Upper lobe of left lung (tissue), 6 donors: ENCODE measurements around the gene ASTE1. TPM values are rescaled to one million over a fixed set of nuclear protein-coding genes. Genes with fewer than 3 reads are reported as not detected.
"Not testable (repeated sequence)": the region's sequence is repeated elsewhere in the genome, so short reads cannot be mapped to it uniquely, and the experiment has no call there.

Source experiments
- ATAC-seq, 2 donors: fragments of 200-7000 bp; cut with Tn5 transposase; one replicate each; pipeline ENCODE4 v1.9.1; 2022; ENCODE audit warnings: mild to moderate bottlenecking in 2 of 2, moderate library complexity in 2 of 2; ENCODE audit not compliant: low FRiP score in 2 of 2
- DNase-seq, 2 donors: peaks; one replicate each; pipeline ENCODE4 v3.0.0-alpha.2; 2019 to 2020
- H3K27ac ChIP-seq, 4 donors: fragments of 200-600 bp; sonication (generic); one replicate each; pipeline ENCODE4 v1.5.1; 2016 to 2019
- H3K27me3 ChIP-seq, 4 donors: fragments of 200-600 bp; sonication (generic); one replicate each; pipeline ENCODE4 v1.5.1; 2017 to 2019
- H3K36me3 ChIP-seq, 4 donors: fragments of 200-600 bp; sonication (generic); one replicate each; pipeline ENCODE4 v1.5.1; 2016 to 2019
- H3K4me1 ChIP-seq, 4 donors: fragments of 200-600 bp; sonication (generic); one replicate each; pipeline ENCODE4 v1.5.1; 2018 to 2019
- H3K4me3 ChIP-seq, 4 donors: fragments of 200-600 bp; sonication (generic); one replicate each; pipeline ENCODE4 v1.5.1; 2017 to 2019; ENCODE audit warnings: mild to moderate bottlenecking in 2 of 4, moderate library complexity in 1 of 4
- H3K9me3 ChIP-seq, 4 donors: fragments of 200-600 bp; sonication (generic); one replicate each; pipeline ENCODE4 v1.5.1; 2018 to 2019
- EP300 ChIP-seq, 4 donors: sonication (generic); formaldehyde crosslinking; IDR thresholded peaks; one replicate each; pipeline ENCODE4 v1.5.1; 2017; ENCODE audit warnings: antibody characterized with exemption in 4 of 4, control low read depth in 2 of 4
- POLR2A ChIP-seq, 4 donors: fragments of 450-650 bp; IDR thresholded peaks; one replicate each; pipeline ENCODE4 v1.5.1; 2016 to 2017; ENCODE audit warnings: antibody characterized with exemption in 4 of 4, mild to moderate bottlenecking in 2 of 4
- POLR2AphosphoS5 ChIP-seq, 2 donors: sonication (generic); formaldehyde crosslinking; IDR thresholded peaks; one replicate each; pipeline ENCODE4 v1.5.1; 2017; ENCODE audit warnings: antibody characterized with exemption in 2 of 2
- WGBS, 2 donors: methylation state at CpG; one replicate each; pipeline ENCODE4 v1.1.5; 2017 to 2018; 5-methylcytosine and 5-hydroxymethylcytosine counted together
- total RNA-seq, 6 donors: library from RNA; depleted of rRNA in 4 of 6; stranded (reverse); fragments of >200 nt in 4 of 6; gene quantifications; one replicate each; pipeline versions ENCODE4 v1.1.0 to v1.2.1, GENCODE V29; 2016 to 2021
- TF ChIP-seq, protein P1 (sequence below), 6 experiments: fragments of 450-650 bp in 4 of 6; fragments of 200-600 bp in 2 of 6; sonication (generic) in 2 of 6; IDR thresholded peaks; one replicate each; pipeline ENCODE4 v1.5.1; 2016 to 2019; ENCODE audit warnings: antibody characterized with exemption in 6 of 6
- donor health status: DM: no; HTN: no; CAD: no; lungs with moderate emphysema.
- donor health status: DM: no; HTN: yes; CAD: no; lungs with severe emphysema.

ASTE1 gene
- total RNA-seq, 6 donors from 2014 or later: 0.67 to 6.8 (median 6.2) TPM

DNA sequence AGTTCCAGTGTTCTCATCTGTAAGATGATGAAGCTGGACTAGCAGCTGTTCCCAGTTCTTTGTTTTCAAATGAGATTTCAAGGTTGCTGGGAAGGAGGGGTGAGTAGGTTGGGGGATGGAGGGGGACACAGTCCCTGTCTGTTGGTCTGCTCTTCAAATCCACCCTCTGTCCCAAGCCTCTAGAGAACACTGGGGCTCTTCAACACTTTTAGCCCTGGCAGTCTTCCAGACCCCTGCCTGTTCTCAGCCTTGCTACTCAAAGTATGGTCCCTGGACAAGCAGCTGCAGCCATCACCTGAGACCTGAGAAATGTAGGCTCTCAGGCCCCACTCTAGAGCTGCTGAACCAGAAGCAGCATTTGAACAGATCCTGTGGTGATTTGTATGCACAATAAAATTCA lies 41.4 kb upstream of the ASTE1 start:
- H3K27me3 ChIP-seq: no peaks in the 10 kb centered on the region
- no peak for TF ChIP-seq POLR2AphosphoS5 (IDR thresholded peaks at IDR 0.05)
- no peak for TF ChIP-seq EP300 (IDR thresholded peaks at IDR 0.05)
- TF ChIP-seq, protein P1, sequence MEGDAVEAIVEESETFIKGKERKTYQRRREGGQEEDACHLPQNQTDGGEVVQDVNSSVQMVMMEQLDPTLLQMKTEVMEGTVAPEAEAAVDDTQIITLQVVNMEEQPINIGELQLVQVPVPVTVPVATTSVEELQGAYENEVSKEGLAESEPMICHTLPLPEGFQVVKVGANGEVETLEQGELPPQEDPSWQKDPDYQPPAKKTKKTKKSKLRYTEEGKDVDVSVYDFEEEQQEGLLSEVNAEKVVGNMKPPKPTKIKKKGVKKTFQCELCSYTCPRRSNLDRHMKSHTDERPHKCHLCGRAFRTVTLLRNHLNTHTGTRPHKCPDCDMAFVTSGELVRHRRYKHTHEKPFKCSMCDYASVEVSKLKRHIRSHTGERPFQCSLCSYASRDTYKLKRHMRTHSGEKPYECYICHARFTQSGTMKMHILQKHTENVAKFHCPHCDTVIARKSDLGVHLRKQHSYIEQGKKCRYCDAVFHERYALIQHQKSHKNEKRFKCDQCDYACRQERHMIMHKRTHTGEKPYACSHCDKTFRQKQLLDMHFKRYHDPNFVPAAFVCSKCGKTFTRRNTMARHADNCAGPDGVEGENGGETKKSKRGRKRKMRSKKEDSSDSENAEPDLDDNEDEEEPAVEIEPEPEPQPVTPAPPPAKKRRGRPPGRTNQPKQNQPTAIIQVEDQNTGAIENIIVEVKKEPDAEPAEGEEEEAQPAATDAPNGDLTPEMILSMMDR (IDR thresholded peaks at IDR 0.05): no peak
- no peak for TF ChIP-seq POLR2A (IDR thresholded peaks at IDR 0.05)
- DNase-seq (no peak), ATAC-seq (no peak)
- peaks cover 0 to 5% (median 0%) of the 10 kb centered on the region in 4 donors for H3K4me1 ChIP-seq
- H3K9me3 ChIP-seq: no peaks in the 10 kb centered on the region
- no peak overlapping the region for H3K27ac ChIP-seq
- no peaks in the 10 kb centered on the region for H3K36me3 ChIP-seq
- no peak overlapping the region for H3K4me3 ChIP-seq

GRCh38 chr3:131053043-131053859 lies 26.6 kb upstream of the ASTE1 start:
- DNase-seq: no peak
- no peak for TF ChIP-seq POLR2AphosphoS5 (IDR thresholded peaks at IDR 0.05)
- TF ChIP-seq, protein P1 (IDR thresholded peaks at IDR 0.05): peak in 1 of 6 experiments; percentile 18
- no peak for TF ChIP-seq POLR2A (IDR thresholded peaks at IDR 0.05)
- no peak for TF ChIP-seq EP300 (IDR thresholded peaks at IDR 0.05)

DNA sequence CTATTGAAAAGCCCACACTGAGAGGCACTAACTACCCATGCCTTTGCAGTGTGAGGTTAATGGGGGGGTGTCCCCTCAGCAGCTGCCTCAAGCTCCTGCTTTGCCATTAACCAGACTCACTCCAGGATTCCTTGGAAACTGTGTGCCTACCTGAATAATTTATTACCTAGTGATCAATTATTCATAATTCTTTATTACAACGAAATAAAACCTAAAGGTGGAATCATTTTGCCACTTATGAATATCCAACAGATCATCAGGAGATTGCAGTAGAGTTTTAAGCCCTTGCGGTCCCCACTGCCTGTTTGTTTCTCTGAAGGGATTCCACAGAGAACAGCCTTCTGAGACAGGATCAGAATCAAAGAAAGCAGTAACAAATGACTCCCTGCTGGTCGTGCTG lies 23.4 kb upstream of the ASTE1 start:
- H3K4me3 ChIP-seq: no peak overlapping the region
- H3K4me1 ChIP-seq: no peaks in the 10 kb centered on the region
- no peaks in the 10 kb centered on the region for H3K9me3 ChIP-seq
- H3K27ac ChIP-seq: no peak overlapping the region
- no peak for DNase-seq
- no peaks in the 10 kb centered on the region for H3K36me3 ChIP-seq
- no peaks in the 10 kb centered on the region for H3K27me3 ChIP-seq
- WGBS, 2 donors: 82 to 88% methylated on average over 3 of the region's 3 CpGs
- no peak for ATAC-seq
- TF ChIP-seq EP300 (IDR thresholded peaks at IDR 0.05) (no peak), POLR2AphosphoS5 (IDR thresholded peaks at IDR 0.05) (no peak), POLR2A (IDR thresholded peaks at IDR 0.05) (no peak)
- TF ChIP-seq, protein P1 (IDR thresholded peaks at IDR 0.05): no peak

More at GRCh38 chr3:131053043-131053859, 26.6 kb upstream of the ASTE1 start:
- H3K4me3 ChIP-seq: no peak overlapping the region
- H3K4me1 ChIP-seq: no peaks in the 10 kb centered on the region
- no peak overlapping the region for H3K27ac ChIP-seq
- no peak for ATAC-seq
- H3K9me3 ChIP-seq: no peaks in the 10 kb centered on the region
- 88 to 89% methylated on average over 3 of the region's 3 CpGs for WGBS, 2 donors
- H3K36me3 ChIP-seq: no peaks in the 10 kb centered on the region
- H3K27me3 ChIP-seq: no peaks in the 10 kb centered on the region

- Histone ChIP-seq H3K4me3 (no peak overlapping the region), H3K27me3 (no peaks in the 10 kb centered on the region), H3K9me3 (no peaks in the 10 kb centered on the region), H3K4me1 (no peaks in the 10 kb centered on the region), H3K27ac (no peak overlapping the region), H3K36me3 (no peaks in the 10 kb centered on the region)
- TF ChIP-seq POLR2A (IDR thresholded peaks at IDR 0.05): no peak
- TF ChIP-seq EP300 (IDR thresholded peaks at IDR 0.05): no peak
- no peak for TF ChIP-seq POLR2AphosphoS5 (IDR thresholded peaks at IDR 0.05)
- TF ChIP-seq, protein P1 (IDR thresholded peaks at IDR 0.05): no peak
- no peak for DNase-seq
- ATAC-seq: no peak
- 83 to 93% methylated on average over 7 of the region's 7 CpGs for WGBS, 2 donors
Observed at GRCh38 chr3:131048030-131048429, 21.4 kb upstream of the ASTE1 start.

- no peaks in the 10 kb centered on the region for H3K36me3 ChIP-seq
- TF ChIP-seq POLR2AphosphoS5 (IDR thresholded peaks at IDR 0.05): no peak
- TF ChIP-seq, protein P1 (IDR thresholded peaks at IDR 0.05): no peak
- TF ChIP-seq POLR2A (IDR thresholded peaks at IDR 0.05): no peak
- no peak for TF ChIP-seq EP300 (IDR thresholded peaks at IDR 0.05)
- no peak overlapping the region for H3K4me3 ChIP-seq
- WGBS, 2 donors: 93 to 100% methylated on average over 2 of the region's 2 CpGs
- H3K27ac ChIP-seq: no peak overlapping the region
- DNase-seq: no peak
- H3K27me3 ChIP-seq: no peaks in the 10 kb centered on the region
- no peak for ATAC-seq
- H3K4me1 ChIP-seq: no peaks in the 10 kb centered on the region
- no peaks in the 10 kb centered on the region for H3K9me3 ChIP-seq
Observed at GRCh38 chr3:131047582-131047981, 21.0 kb upstream of the ASTE1 start.

DNA sequence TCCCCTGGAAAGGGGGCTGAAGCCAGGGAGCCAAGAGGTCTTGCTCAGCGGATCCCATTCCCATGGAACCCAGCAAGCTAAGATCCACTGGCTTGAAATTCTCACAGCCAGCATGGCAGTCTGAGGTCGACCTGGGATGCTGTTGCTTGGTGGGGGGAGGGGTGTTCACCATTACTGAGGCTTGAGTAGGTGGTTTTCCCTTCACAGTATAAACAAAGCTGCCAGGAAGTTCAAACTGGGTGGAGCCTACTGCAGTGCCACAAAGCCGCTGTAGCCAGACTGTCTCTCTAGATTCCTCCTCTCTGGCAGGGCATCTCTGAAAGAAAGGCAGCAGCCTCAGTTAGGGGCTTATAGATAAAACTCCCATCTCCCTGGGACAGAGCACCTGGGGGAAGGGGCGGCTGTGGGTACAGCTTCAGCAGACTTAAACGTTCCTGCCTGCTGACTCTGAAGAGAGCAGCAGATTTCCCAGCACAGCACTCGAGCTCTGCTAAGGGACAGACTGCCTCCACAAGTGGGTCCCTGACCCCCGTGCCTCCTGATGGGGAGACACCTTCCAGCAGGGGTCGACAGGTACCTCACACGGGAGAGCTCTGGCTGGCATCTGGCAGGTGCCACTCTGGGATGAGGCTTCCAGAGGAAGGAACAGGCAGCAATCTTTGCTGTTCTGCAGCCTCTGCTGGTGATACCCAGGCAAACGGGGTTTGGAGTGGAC lies 15.8 kb upstream of the ASTE1 start:
- WGBS, 2 donors: 47 to 80% methylated on average over 3 to 10 of the region's 10 CpGs
- H3K27me3 ChIP-seq, H3K4me1 ChIP-seq, ATAC-seq, H3K27ac ChIP-seq, H3K4me3 ChIP-seq, H3K9me3 ChIP-seq, DNase-seq, H3K36me3 ChIP-seq: not testable (repeated sequence)
